ENCODE results near the gene LHFPL2. TPM values are rescaled to one million over a fixed set of nuclear protein-coding genes. Genes with fewer than 3 reads are reported as not detected.

LHFPL2 gene
- polyA plus RNA-seq, 1 of the 3 experiments (the other 2 are of a cell fraction): 10.4 TPM

DNA sequence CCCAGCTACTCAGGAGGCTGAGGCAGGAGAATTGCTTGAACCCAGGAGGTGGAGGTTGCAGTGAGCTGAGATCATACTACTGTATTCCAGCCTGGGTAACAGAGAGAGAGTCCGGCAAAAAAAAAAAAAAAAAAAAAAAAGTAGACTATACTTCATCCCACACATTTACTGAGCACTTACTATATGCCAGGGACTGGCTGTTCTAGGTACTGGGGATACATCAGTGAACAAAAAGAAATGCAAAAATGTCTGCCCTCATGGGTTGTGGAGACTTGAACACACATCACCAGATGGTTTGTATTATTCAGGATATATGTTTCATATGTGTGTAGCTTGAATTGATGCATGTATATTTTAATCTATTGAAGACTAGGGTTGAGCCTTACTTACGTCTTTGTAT lies 2.9 kb upstream of the LHFPL2 start:
- TF ChIP-seq MEF2A (IDR thresholded peaks at IDR 0.05; ENCODE audit: borderline replicate concordance, low read depth) (no peak), GABPA (IDR thresholded peaks at IDR 0.05; ENCODE audit: low read depth) (no peak), EZH2phosphoT487 (IDR thresholded peaks at IDR 0.05; ENCODE audit: borderline replicate concordance, low read depth) (no peak), NRF1 (IDR thresholded peaks at IDR 0.05; ENCODE audit: low read depth, low read length) (no peak), TEAD4 (IDR thresholded peaks at IDR 0.05; ENCODE audit: borderline replicate concordance, insufficient read depth) (no peak), POLR2AphosphoS5 (IDR thresholded peaks at IDR 0.05; ENCODE audit: low read depth, low read length) (no peak), FOXJ3 (CRISPR knock-in tag; IDR thresholded peaks at IDR 0.05) (no peak)
- TF ChIP-seq, protein P1, sequence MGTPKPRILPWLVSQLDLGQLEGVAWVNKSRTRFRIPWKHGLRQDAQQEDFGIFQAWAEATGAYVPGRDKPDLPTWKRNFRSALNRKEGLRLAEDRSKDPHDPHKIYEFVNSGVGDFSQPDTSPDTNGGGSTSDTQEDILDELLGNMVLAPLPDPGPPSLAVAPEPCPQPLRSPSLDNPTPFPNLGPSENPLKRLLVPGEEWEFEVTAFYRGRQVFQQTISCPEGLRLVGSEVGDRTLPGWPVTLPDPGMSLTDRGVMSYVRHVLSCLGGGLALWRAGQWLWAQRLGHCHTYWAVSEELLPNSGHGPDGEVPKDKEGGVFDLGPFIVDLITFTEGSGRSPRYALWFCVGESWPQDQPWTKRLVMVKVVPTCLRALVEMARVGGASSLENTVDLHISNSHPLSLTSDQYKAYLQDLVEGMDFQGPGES (IDR thresholded peaks at IDR 0.05; ENCODE audit: low read depth, low read length): no peak
- TF ChIP-seq, protein P2, sequence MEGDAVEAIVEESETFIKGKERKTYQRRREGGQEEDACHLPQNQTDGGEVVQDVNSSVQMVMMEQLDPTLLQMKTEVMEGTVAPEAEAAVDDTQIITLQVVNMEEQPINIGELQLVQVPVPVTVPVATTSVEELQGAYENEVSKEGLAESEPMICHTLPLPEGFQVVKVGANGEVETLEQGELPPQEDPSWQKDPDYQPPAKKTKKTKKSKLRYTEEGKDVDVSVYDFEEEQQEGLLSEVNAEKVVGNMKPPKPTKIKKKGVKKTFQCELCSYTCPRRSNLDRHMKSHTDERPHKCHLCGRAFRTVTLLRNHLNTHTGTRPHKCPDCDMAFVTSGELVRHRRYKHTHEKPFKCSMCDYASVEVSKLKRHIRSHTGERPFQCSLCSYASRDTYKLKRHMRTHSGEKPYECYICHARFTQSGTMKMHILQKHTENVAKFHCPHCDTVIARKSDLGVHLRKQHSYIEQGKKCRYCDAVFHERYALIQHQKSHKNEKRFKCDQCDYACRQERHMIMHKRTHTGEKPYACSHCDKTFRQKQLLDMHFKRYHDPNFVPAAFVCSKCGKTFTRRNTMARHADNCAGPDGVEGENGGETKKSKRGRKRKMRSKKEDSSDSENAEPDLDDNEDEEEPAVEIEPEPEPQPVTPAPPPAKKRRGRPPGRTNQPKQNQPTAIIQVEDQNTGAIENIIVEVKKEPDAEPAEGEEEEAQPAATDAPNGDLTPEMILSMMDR (IDR thresholded peaks at IDR 0.05): no peak
- H2AFZ ChIP-seq (ENCODE audit: low read depth): no peak overlapping the region
- peaks cover 11% of the 10 kb centered on the region for H3F3A ChIP-seq (replicated peaks; ENCODE audit: insufficient read depth)
- H4K20me1 ChIP-seq (ENCODE audit: insufficient read depth): no peaks in the 10 kb centered on the region
- H3K9me3 ChIP-seq: no peaks in the 10 kb centered on the region
- no peak overlapping the region for H3K4me3 ChIP-seq (ENCODE audit: low read depth in 2 of 2, low read length in 1 of 2)
- peaks cover 16% of the 10 kb centered on the region for H3K79me2 ChIP-seq (ENCODE audit: insufficient read depth)
- no peak overlapping the region for H3K9ac ChIP-seq
- no peak for DNase-seq
- POLR2A ChIA-PET: no interaction called here
- no peak overlapping the region for H3K27ac ChIP-seq (ENCODE audit: low read depth in 2 of 2, low read length in 1 of 2)
- no peaks in the 10 kb centered on the region for H3K36me3 ChIP-seq (replicated peaks in 1 of 2; ENCODE audit: control insufficient read depth in 1 of 2, insufficient read depth in 2 of 2, low read length in 1 of 2)
- no peaks in the 10 kb centered on the region for H3K27me3 ChIP-seq (ENCODE audit: insufficient read depth)
- H3K4me2 ChIP-seq: no peak overlapping the region
- WGBS (ENCODE audit: low lambda C conversion rate): 89% methylated on average over 2 of the region's 2 CpGs
- H3K4me1 ChIP-seq (ENCODE audit: control insufficient read depth in 1 of 2, insufficient read depth in 2 of 2, low read depth in 1 of 2, low read length in 1 of 2): peaks cover 7 to 14% of the 10 kb centered on the region in 2 experiments
- H3K9me2 ChIP-seq: no peaks in the 10 kb centered on the region
- CTCF ChIA-PET: no interaction called here

DNA sequence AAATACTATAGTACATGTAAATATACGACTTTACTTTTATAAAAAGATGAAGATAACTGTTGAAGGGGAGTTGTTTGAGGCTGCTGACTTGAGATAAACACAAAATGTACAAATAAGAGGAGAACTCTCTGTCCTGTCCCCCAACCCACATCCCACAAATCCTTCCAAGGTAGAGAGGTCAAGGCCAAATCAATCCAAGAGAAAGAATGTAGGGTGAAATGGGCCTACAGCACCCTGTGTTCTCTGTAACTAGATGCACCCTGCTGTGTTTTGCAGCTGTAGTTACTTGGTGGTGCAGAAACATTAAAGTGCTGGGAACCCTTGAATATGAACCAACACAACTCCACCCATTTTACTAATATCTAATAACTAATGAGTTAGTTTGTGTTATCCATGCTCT lies 2.0 kb upstream of the LHFPL2 start:
- DNase-seq: no peak
- H3K36me3 ChIP-seq (replicated peaks in 1 of 2; ENCODE audit: control insufficient read depth in 1 of 2, insufficient read depth in 2 of 2, low read length in 1 of 2): peaks cover 5% of the 10 kb centered on the region in 2 experiments
- H4K20me1 ChIP-seq (ENCODE audit: insufficient read depth): no peaks in the 10 kb centered on the region
- CTCF ChIA-PET: interaction anchor here (0.9 to 2.1 kb wide), 2 partner anchors 9 to 264 kb away, joined by 3 to 6 read pairs; no protein-coding TSS in a partner anchor
- peaks cover 11% of the 10 kb centered on the region for H3F3A ChIP-seq (replicated peaks; ENCODE audit: insufficient read depth)
- no peaks in the 10 kb centered on the region for H3K9me3 ChIP-seq
- H3K4me1 ChIP-seq (ENCODE audit: control insufficient read depth in 1 of 2, insufficient read depth in 2 of 2, low read depth in 1 of 2, low read length in 1 of 2): peaks cover 7 to 20% of the 10 kb centered on the region in 2 experiments
- 89% methylated on average over 1 of the region's 1 CpG for WGBS (ENCODE audit: low lambda C conversion rate)
- peak overlapping the region; percentile 9; the same call in 1 of the 2 replicates for H3K9ac ChIP-seq
- H3K79me2 ChIP-seq (ENCODE audit: insufficient read depth): peaks cover 26% of the 10 kb centered on the region
- no peak overlapping the region for H3K4me2 ChIP-seq
- POLR2A ChIA-PET: interaction anchor here (1.5 kb wide), 1 partner anchor 159 kb away, joined by 3 read pairs; no protein-coding TSS in a partner anchor
- H3K9me2 ChIP-seq: no peaks in the 10 kb centered on the region
- H3K27me3 ChIP-seq (ENCODE audit: insufficient read depth): no peaks in the 10 kb centered on the region
- H2AFZ ChIP-seq (ENCODE audit: low read depth): no peak overlapping the region
- peak overlapping the region in 1 of 2 experiments; percentile 92; a peak in 2 of 4 replicates for H3K27ac ChIP-seq (ENCODE audit: low read depth in 2 of 2, low read length in 1 of 2)
- no peak overlapping the region for H3K4me3 ChIP-seq (ENCODE audit: low read depth in 2 of 2, low read length in 1 of 2)
- TF ChIP-seq ELF1 (IDR thresholded peaks at IDR 0.05): no peak
- no peak for TF ChIP-seq CHD2 (IDR thresholded peaks at IDR 0.05; ENCODE audit: low read length, partially characterized antibody)
- TF ChIP-seq, protein P1 (IDR thresholded peaks at IDR 0.05; ENCODE audit: low read depth, low read length): no peak
- no peak for TF ChIP-seq JUND (IDR thresholded peaks at IDR 0.05)
- TF ChIP-seq, protein P3, sequence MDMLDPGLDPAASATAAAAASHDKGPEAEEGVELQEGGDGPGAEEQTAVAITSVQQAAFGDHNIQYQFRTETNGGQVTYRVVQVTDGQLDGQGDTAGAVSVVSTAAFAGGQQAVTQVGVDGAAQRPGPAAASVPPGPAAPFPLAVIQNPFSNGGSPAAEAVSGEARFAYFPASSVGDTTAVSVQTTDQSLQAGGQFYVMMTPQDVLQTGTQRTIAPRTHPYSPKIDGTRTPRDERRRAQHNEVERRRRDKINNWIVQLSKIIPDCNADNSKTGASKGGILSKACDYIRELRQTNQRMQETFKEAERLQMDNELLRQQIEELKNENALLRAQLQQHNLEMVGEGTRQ (IDR thresholded peaks at IDR 0.05; ENCODE audit: borderline replicate concordance, low read depth, low read length): no peak
- TF ChIP-seq FOSL2 (IDR thresholded peaks at IDR 0.05; ENCODE audit: borderline replicate concordance, low read depth): no peak
- TF ChIP-seq, protein P4, sequence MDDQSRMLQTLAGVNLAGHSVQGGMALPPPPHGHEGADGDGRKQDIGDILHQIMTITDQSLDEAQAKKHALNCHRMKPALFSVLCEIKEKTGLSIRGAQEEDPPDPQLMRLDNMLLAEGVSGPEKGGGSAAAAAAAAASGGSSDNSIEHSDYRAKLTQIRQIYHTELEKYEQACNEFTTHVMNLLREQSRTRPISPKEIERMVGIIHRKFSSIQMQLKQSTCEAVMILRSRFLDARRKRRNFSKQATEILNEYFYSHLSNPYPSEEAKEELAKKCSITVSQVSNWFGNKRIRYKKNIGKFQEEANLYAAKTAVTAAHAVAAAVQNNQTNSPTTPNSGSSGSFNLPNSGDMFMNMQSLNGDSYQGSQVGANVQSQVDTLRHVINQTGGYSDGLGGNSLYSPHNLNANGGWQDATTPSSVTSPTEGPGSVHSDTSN (IDR thresholded peaks at IDR 0.05): no peak
- TF ChIP-seq FOXJ3 (CRISPR knock-in tag; IDR thresholded peaks at IDR 0.05): no peak
- TF ChIP-seq TAF1 (IDR thresholded peaks at IDR 0.05; ENCODE audit: borderline replicate concordance, low read depth, low read length): no peak
- TF ChIP-seq, protein P5, sequence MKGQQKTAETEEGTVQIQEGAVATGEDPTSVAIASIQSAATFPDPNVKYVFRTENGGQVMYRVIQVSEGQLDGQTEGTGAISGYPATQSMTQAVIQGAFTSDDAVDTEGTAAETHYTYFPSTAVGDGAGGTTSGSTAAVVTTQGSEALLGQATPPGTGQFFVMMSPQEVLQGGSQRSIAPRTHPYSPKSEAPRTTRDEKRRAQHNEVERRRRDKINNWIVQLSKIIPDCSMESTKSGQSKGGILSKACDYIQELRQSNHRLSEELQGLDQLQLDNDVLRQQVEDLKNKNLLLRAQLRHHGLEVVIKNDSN (IDR thresholded peaks at IDR 0.05; ENCODE audit: borderline replicate concordance, low read depth): no peak
- no peak for TF ChIP-seq TEAD4 (IDR thresholded peaks at IDR 0.05; ENCODE audit: borderline replicate concordance, insufficient read depth)
